ENCODE measurements around the gene VAV2.

- TF ChIP-seq CTCF (IDR thresholded peaks at IDR 0.05) (no peak), POLR2A (IDR thresholded peaks at IDR 0.05) (no peak)
These were observed 77.4 kb downstream of the VAV2 start for GRCh38 chr9:133914442-133915342.

All from adrenal gland (tissue), 5 donors.